Prostate gland (tissue), 2 donors: ENCODE data around the gene RGS3. TPM values are rescaled to one million over a fixed set of nuclear protein-coding genes. Genes with fewer than 3 reads are reported as not detected.
"Not testable (repeated sequence)": the region's sequence is repeated elsewhere in the genome, so short reads cannot be mapped to it uniquely, and the experiment has no call there.

Experiments used
- DNase-seq: peaks from one replicate; pipeline ENCODE4 v3.0.0-alpha.2; 2019; ENCODE audit warnings: low spot score
- H3K27ac ChIP-seq, 2 donors: fragments of 200-600 bp; sonication (generic); 2 replicates each; pipeline ENCODE4 v1.5.1; 2017 to 2019
- H3K27me3 ChIP-seq: fragments of 200-600 bp; sonication (generic); replicated peaks from 2 replicates; pipeline ENCODE4 v1.5.1; 2019; ENCODE audit not compliant: insufficient read depth
- H3K36me3 ChIP-seq, 2 donors: fragments of 200-600 bp; sonication (generic); 1 replicate in 1 of 2; 2 replicates in 1 of 2; pipeline versions ENCODE4 v1.5.1 to v1.8.1; 2017 to 2019
- H3K4me1 ChIP-seq: fragments of 200-600 bp; sonication (generic); replicated peaks from 2 replicates; pipeline ENCODE4 v1.5.1; 2019
- H3K4me3 ChIP-seq, 2 donors: fragments of 200-600 bp; sonication (generic); 2 replicates each; pipeline ENCODE4 v1.5.1; 2017 to 2019
- H3K9me3 ChIP-seq: fragments of 200-600 bp; sonication (generic); 2 replicates; pipeline ENCODE4 v1.5.1; 2017
- POLR2A ChIP-seq: fragments of 450-650 bp; IDR thresholded peaks from one replicate; pipeline ENCODE4 v1.6.1; 2016; ENCODE audit warnings: antibody characterized with exemption, mild to moderate bottlenecking
- POLR2AphosphoS5 ChIP-seq: sonication (generic); formaldehyde crosslinking; IDR thresholded peaks from one replicate; pipeline ENCODE4 v1.6.1; 2017; ENCODE audit warnings: antibody characterized with exemption
- WGBS: methylation state at CpG from one replicate; pipeline ENCODE4 v1.1.5; 2018; 5-methylcytosine and 5-hydroxymethylcytosine counted together
- intact Hi-C: fragments of 100-400 bp; cut with DNase I; formaldehyde crosslinking; loops from one replicate; pipeline ENCODE4 v1.14.2; 2022
- total RNA-seq, 2 donors: library from RNA; depleted of rRNA; stranded (reverse); fragments of >200 nt; gene quantifications; one replicate each; pipeline ENCODE4 v1.1.0, GENCODE V29; 2016
- TF ChIP-seq, protein P1 (sequence below), 4 experiments: fragments of 200-600 bp in 2 of 4; fragments of 450-650 bp in 2 of 4; sonication (generic) in 2 of 4; IDR thresholded peaks; 1 replicate in 3 of 4; 2 replicates in 1 of 4; pipeline ENCODE4 v1.5.1; 2016 to 2019; ENCODE audit warnings: antibody characterized with exemption in 4 of 4, mild to moderate bottlenecking in 2 of 4, moderate library complexity in 2 of 4

Gene RGS3
- total RNA-seq, 2 donors from 2014 or later: 26.5 to 98.9 TPM

DNA sequence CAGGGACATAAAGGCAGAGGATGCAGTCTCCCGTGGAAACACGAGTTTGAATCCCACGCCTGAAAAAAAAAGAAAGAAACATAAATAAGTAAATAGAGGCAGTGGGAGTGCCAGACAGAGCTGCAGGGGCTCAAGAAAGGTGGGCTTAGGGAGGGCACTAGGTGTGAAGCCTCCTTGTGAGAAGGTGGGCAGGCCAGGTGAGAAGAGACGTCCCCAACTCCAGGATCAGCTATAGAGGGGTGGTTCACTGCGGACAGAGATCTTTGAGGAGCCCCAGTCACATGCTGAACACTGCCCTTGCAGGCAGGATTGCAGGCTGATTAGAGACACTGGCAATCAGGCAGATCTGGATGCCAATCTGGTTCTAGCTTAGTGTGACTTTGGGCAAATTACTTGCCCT lies 172.1 kb downstream of the RGS3 start:
- no peaks in the 10 kb centered on the region for H3K36me3 ChIP-seq
- no peak overlapping the region for H3K27ac ChIP-seq
- intact Hi-C loops: no loop called here
- H3K4me1 ChIP-seq: no peaks in the 10 kb centered on the region
- 77% methylated on average over 5 of the region's 5 CpGs for WGBS
- DNase-seq: no peak
- no peaks in the 10 kb centered on the region for H3K9me3 ChIP-seq
- H3K27me3 ChIP-seq: no peaks in the 10 kb centered on the region
- TF ChIP-seq POLR2A: no peak
- no peak for TF ChIP-seq POLR2AphosphoS5
- TF ChIP-seq, protein P1, sequence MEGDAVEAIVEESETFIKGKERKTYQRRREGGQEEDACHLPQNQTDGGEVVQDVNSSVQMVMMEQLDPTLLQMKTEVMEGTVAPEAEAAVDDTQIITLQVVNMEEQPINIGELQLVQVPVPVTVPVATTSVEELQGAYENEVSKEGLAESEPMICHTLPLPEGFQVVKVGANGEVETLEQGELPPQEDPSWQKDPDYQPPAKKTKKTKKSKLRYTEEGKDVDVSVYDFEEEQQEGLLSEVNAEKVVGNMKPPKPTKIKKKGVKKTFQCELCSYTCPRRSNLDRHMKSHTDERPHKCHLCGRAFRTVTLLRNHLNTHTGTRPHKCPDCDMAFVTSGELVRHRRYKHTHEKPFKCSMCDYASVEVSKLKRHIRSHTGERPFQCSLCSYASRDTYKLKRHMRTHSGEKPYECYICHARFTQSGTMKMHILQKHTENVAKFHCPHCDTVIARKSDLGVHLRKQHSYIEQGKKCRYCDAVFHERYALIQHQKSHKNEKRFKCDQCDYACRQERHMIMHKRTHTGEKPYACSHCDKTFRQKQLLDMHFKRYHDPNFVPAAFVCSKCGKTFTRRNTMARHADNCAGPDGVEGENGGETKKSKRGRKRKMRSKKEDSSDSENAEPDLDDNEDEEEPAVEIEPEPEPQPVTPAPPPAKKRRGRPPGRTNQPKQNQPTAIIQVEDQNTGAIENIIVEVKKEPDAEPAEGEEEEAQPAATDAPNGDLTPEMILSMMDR (IDR thresholded peaks at IDR 0.05): no peak
- H3K4me3 ChIP-seq: no peak overlapping the region

DNA sequence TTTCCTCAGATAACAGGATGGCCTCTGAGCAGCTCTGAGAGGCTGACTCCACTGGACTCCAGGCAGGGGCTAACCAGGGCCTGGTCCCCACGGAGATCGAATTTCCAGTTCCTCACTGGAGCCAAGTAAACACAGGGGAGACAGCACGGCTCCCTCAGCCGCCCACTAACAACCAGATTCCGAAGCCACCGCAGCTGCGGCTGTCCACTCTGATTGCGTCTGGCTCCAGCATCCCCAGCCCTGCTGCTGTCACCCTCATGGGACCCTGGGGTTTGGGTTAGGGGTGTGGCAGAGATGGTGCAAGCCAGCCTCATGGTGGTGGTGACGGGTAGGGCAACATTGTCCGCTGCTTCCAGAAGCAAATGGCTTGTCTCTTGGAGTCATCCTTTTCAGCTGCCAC lies 172.6 kb downstream of the RGS3 start:
- Histone ChIP-seq H3K4me1 (no peaks in the 10 kb centered on the region), H3K27me3 (no peaks in the 10 kb centered on the region), H3K36me3 (no peaks in the 10 kb centered on the region), H3K27ac (no peak overlapping the region), H3K4me3 (no peak overlapping the region), H3K9me3 (no peaks in the 10 kb centered on the region)
- DNase-seq: no peak
- TF ChIP-seq POLR2A: no peak
- no peak for TF ChIP-seq POLR2AphosphoS5
- TF ChIP-seq, protein P1 (IDR thresholded peaks at IDR 0.05): no peak
- intact Hi-C loops: no loop called here
- WGBS: 30% methylated on average over 5 of the region's 10 CpGs

- Histone ChIP-seq H3K36me3 (no peaks in the 10 kb centered on the region), H3K4me1 (no peaks in the 10 kb centered on the region), H3K4me3 (no peak overlapping the region), H3K27ac (no peak overlapping the region), H3K9me3 (no peaks in the 10 kb centered on the region), H3K27me3 (no peaks in the 10 kb centered on the region)
- DNase-seq: no peak
- intact Hi-C loops: no loop called here
- TF ChIP-seq POLR2A (no peak), POLR2AphosphoS5 (no peak)
- TF ChIP-seq, protein P1 (IDR thresholded peaks at IDR 0.05): no peak
- WGBS: 85% methylated on average over 6 of the region's 6 CpGs
Measured at GRCh38 chr9:113636693-113637092, 173.2 kb downstream of the RGS3 start.

DNA sequence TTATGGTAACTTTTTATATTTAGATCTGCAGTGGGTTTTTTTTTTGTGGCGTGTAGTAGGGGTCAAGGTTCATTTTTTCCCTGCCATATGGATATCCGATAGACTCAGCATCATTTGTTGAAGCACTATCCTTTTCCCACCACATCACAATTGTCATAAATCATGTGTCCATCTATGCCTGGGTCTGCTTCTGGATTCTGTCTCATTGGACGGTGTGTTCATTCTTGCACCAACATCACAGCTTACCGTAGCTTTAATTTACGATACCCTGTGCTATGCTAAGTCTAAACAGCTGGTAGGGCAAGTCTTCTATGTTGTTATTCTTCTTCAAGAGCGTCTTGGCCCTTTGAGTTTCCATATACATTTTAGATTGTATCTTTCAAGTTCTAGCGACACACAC lies 175.0 kb downstream of the RGS3 start:
- Histone ChIP-seq H3K27ac (no peak overlapping the region), H3K36me3 (no peaks in the 10 kb centered on the region), H3K4me3 (no peak overlapping the region), H3K4me1 (no peaks in the 10 kb centered on the region), H3K9me3 (no peaks in the 10 kb centered on the region), H3K27me3 (no peaks in the 10 kb centered on the region)
- DNase-seq: no peak
- WGBS: 74% methylated on average over 7 of the region's 7 CpGs
- no peak for TF ChIP-seq POLR2A
- TF ChIP-seq, protein P1 (IDR thresholded peaks at IDR 0.05): no peak
- TF ChIP-seq POLR2AphosphoS5: no peak
- intact Hi-C loops: no loop called here

- Histone ChIP-seq H3K4me1 (no peaks in the 10 kb centered on the region), H3K27me3 (no peaks in the 10 kb centered on the region), H3K9me3 (no peaks in the 10 kb centered on the region), H3K36me3 (no peaks in the 10 kb centered on the region), H3K4me3 (no peak overlapping the region), H3K27ac (no peak overlapping the region)
- no peak for DNase-seq
- TF ChIP-seq, protein P1 (IDR thresholded peaks at IDR 0.05): no peak
- TF ChIP-seq POLR2A (no peak), POLR2AphosphoS5 (no peak)
- intact Hi-C loops: no loop called here
- 87% methylated on average over 4 of the region's 4 CpGs for WGBS
Measured at GRCh38 chr9:113638897-113639296, 175.4 kb downstream of the RGS3 start.

DNA sequence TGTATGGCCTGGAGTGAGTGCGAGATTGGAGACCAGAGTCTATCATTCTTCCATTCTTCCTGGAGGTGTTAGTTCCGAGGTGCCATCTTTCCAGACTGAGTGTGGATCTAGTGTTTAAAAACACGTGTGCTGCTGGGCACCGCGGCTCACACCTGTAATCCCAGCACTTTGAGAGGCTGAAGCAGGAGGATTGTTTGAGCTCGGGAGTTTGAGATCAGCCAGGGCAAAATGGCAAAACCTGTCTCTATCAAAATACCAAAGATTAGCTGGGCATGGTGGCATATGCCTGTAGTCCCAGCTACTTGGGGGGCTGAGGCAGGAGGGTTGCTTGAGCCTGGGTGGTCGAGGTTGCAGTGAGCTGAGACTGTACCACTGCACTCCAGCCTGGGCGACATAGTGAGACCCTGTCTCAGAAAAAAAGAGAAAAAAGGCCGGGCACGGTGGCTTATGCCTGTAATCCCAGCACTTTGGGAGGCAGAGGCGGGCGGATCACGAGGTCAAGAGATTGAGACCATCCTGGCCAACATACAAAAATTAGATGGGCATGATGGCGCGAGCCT lies 176.0 kb downstream of the RGS3 start:
- H3K27me3 ChIP-seq, H3K4me1 ChIP-seq, intact Hi-C loops, H3K4me3 ChIP-seq, H3K27ac ChIP-seq, H3K36me3 ChIP-seq, H3K9me3 ChIP-seq, DNase-seq: not testable (repeated sequence)
- 88% methylated on average over 15 of the region's 15 CpGs for WGBS
